MM.1S (cell line): Measurements from ENCODE around the gene DNASE1L3.

Experiments used
- DNase-seq: peaks from one replicate; pipeline ENCODE4 v3.0.0-alpha.2; 2015
- H2AFZ ChIP-seq: fragments of 300-600 bp; sonication (generic); 2 replicates; pipeline ENCODE4 v1.6.0; 2016; ENCODE audit warnings: antibody characterized with exemption, low read length
- H3F3A ChIP-seq: fragments of 300-600 bp; sonication (generic); 2 replicates; pipeline ENCODE4 v1.6.1; 2016; ENCODE audit warnings: mild to moderate bottlenecking, antibody characterized with exemption, low read length, moderate library complexity, mixed read lengths; ENCODE audit not compliant: insufficient read depth
- H3K27ac ChIP-seq: fragments of 300-600 bp; sonication (generic); 2 replicates; pipeline ENCODE4 v1.5.1; 2016; ENCODE audit warnings: mild to moderate bottlenecking, low read length
- H3K27me3 ChIP-seq: fragments of 300-600 bp; sonication (generic); replicated peaks from 2 replicates; pipeline ENCODE4 v1.6.0; 2016; ENCODE audit warnings: low read length; ENCODE audit not compliant: insufficient read depth
- H3K36me3 ChIP-seq: fragments of 300-600 bp; sonication (generic); replicated peaks from 2 replicates; pipeline ENCODE4 v1.6.1; 2016; ENCODE audit warnings: mild to moderate bottlenecking, low read length, mixed read lengths; ENCODE audit not compliant: insufficient read depth
- H3K4me1 ChIP-seq: fragments of 300-600 bp; sonication (generic); 2 replicates; pipeline ENCODE4 v1.6.1; 2016; ENCODE audit warnings: low read length, mixed read lengths
- H3K4me2 ChIP-seq: fragments of 300-600 bp; sonication (generic); 2 replicates; pipeline ENCODE4 v1.6.0; 2016; ENCODE audit warnings: low read depth, low read length
- H3K4me3 ChIP-seq: fragments of 300-600 bp; sonication (generic); 2 replicates; pipeline ENCODE4 v1.5.1; 2016; ENCODE audit warnings: low read length, mixed read lengths
- H3K79me2 ChIP-seq: fragments of 300-600 bp; sonication (generic); 2 replicates; pipeline ENCODE4 v1.6.1; 2016; ENCODE audit warnings: mixed run types, low read length, mixed read lengths
- H3K9ac ChIP-seq: fragments of 300-600 bp; sonication (generic); 2 replicates; pipeline ENCODE4 v1.6.1; 2016; ENCODE audit warnings: low read length, mixed read lengths
- H3K9me2 ChIP-seq: fragments of 300-600 bp; sonication (generic); replicated peaks from 2 replicates; pipeline ENCODE4 v1.6.1; 2016; ENCODE audit warnings: mild to moderate bottlenecking, low read length, mixed read lengths; ENCODE audit not compliant: insufficient read depth
- H3K9me3 ChIP-seq: fragments of 300-600 bp; sonication (generic); replicated peaks from 2 replicates; pipeline ENCODE4 v1.6.1; 2016; ENCODE audit warnings: mild to moderate bottlenecking, low read length, mixed read lengths; ENCODE audit not compliant: insufficient read depth
- H4K20me1 ChIP-seq: fragments of 300-600 bp; sonication (generic); 2 replicates; pipeline ENCODE4 v1.6.1; 2016; ENCODE audit warnings: mild to moderate bottlenecking, low read length, moderate library complexity, mixed read lengths; ENCODE audit not compliant: insufficient read depth
- CTCF ChIP-seq: fragments of 300-600 bp; sonication (generic); IDR thresholded peaks from 2 replicates; pipeline ENCODE4 v1.5.1; 2016; ENCODE audit warnings: antibody characterized with exemption, low read length, mixed read lengths
- EZH2 ChIP-seq: fragments of 300-600 bp; sonication (generic); optimal IDR thresholded peaks from 2 replicates; pipeline ENCODE3; 2017; ENCODE audit warnings: low read depth, mild to moderate bottlenecking, antibody characterized with exemption, low read length, mixed read lengths
- EZH2phosphoT487 ChIP-seq: fragments of 300-600 bp; sonication (generic); IDR thresholded peaks from 2 replicates; pipeline ENCODE4 v1.6.1; 2018; ENCODE audit warnings: antibody characterized with exemption, low read length

DNASE1L3 gene

GRCh38 chr3:58236527-58237237, 25.9 kb upstream of the DNASE1L3 start:
- Histone ChIP-seq H3K4me2 (peak overlapping the region; percentile 98), H2AFZ (peak overlapping the region; percentile 97), H3K79me2 (no peaks in the 10 kb centered on the region), H3K9me2 (no peaks in the 10 kb centered on the region), H3K27me3 (no peaks in the 10 kb centered on the region; the same call in 1 of the 2 replicates), H3K4me1 (peaks cover 9% of the 10 kb centered on the region), H3K27ac (no peak overlapping the region), H3F3A (peaks cover 3% of the 10 kb centered on the region; the same call in 1 of the 2 replicates), H3K9ac (peak overlapping the region; percentile 36; the same call in 1 of the 2 replicates), H3K4me3 (peak overlapping the region; percentile 90), H3K36me3 (no peaks in the 10 kb centered on the region), H4K20me1 (no peaks in the 10 kb centered on the region), H3K9me3 (no peaks in the 10 kb centered on the region)
- no peak for TF ChIP-seq EZH2
- TF ChIP-seq CTCF: no peak
- TF ChIP-seq EZH2phosphoT487: no peak
- no peak for DNase-seq

- H3K27me3 ChIP-seq: no peaks in the 10 kb centered on the region; the same call in 1 of the 2 replicates
- no peak overlapping the region for H2AFZ ChIP-seq
- H3K4me1 ChIP-seq: peaks cover 2% of the 10 kb centered on the region; the same call in 1 of the 2 replicates
- no peak overlapping the region for H3K4me2 ChIP-seq
- H3F3A ChIP-seq: peaks cover 3% of the 10 kb centered on the region; the same call in 1 of the 2 replicates
- no peak for DNase-seq
- no peaks in the 10 kb centered on the region for H3K79me2 ChIP-seq
- H3K4me3 ChIP-seq: no peak overlapping the region
- TF ChIP-seq EZH2phosphoT487 (no peak), CTCF (no peak), EZH2 (no peak)
- no peak overlapping the region for H3K27ac ChIP-seq
- no peaks in the 10 kb centered on the region for H3K36me3 ChIP-seq
- H3K9me2 ChIP-seq: no peaks in the 10 kb centered on the region
- no peaks in the 10 kb centered on the region for H4K20me1 ChIP-seq
- H3K9ac ChIP-seq: no peak overlapping the region
- no peaks in the 10 kb centered on the region for H3K9me3 ChIP-seq
These were observed 25.2 kb upstream of the DNASE1L3 start for GRCh38 chr3:58235970-58236369.

- Histone ChIP-seq H3K27me3 (no peaks in the 10 kb centered on the region; the same call in 1 of the 2 replicates), H3K36me3 (no peaks in the 10 kb centered on the region), H3K27ac (no peak overlapping the region), H3K4me1 (no peaks in the 10 kb centered on the region), H3K4me3 (no peak overlapping the region), H3K9me3 (no peaks in the 10 kb centered on the region), H3K9me2 (no peaks in the 10 kb centered on the region), H2AFZ (no peak overlapping the region), H3K9ac (no peak overlapping the region), H3F3A (peaks cover 3% of the 10 kb centered on the region; the same call in 1 of the 2 replicates), H3K79me2 (no peaks in the 10 kb centered on the region), H3K4me2 (no peak overlapping the region), H4K20me1 (no peaks in the 10 kb centered on the region)
- DNase-seq: no peak
- TF ChIP-seq CTCF (no peak), EZH2phosphoT487 (no peak), EZH2 (no peak)
These were observed 23.8 kb upstream of the DNASE1L3 start for GRCh38 chr3:58234516-58234931.
